ENCODE data around the gene CCL4.
"Not testable (repeated sequence)": the region's sequence is repeated elsewhere in the genome, so short reads cannot be mapped to it uniquely, and the experiment has no call there.

CCL4 gene

DNA sequence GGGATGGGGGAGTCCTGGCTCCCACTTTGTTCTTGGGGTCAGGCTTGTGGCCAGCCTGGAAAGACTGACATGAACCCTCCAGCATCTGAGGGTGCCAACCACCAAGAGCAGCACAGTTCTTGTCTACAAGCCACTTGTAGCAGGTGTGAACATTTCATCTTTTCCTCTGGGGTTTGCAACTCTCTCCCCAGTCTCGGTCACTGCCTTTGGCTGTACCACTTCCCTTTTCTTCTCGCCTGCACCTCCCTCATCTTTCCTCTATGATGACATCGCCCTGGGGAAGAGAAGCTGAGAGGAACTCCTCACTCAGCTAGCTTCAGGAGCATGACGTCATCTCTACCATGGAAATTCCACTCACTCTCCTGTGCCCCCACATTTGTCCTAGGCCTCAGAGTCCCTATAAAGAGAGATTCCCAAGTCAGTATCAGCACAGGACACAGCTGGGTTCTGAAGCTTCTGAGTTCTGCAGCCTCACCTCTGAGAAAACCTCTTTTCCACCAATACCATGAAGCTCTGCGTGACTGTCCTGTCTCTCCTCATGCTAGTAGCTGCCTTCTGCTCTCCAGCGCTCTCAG is at the start of gene CCL4:
Gene CCL4, plus strand, starts transcription at position 427 of the 575 bp plus-strand sequence. Its CDS starts 79 bp downstream, at position 506.
- DNase-seq (ENCODE audit: low read depth): not testable (repeated sequence)

GRCh38 chr17:36055171-36055570 is 48.5 kb upstream of the CCL4 start:
- DNase-seq (ENCODE audit: low read depth): no peak

DNA sequence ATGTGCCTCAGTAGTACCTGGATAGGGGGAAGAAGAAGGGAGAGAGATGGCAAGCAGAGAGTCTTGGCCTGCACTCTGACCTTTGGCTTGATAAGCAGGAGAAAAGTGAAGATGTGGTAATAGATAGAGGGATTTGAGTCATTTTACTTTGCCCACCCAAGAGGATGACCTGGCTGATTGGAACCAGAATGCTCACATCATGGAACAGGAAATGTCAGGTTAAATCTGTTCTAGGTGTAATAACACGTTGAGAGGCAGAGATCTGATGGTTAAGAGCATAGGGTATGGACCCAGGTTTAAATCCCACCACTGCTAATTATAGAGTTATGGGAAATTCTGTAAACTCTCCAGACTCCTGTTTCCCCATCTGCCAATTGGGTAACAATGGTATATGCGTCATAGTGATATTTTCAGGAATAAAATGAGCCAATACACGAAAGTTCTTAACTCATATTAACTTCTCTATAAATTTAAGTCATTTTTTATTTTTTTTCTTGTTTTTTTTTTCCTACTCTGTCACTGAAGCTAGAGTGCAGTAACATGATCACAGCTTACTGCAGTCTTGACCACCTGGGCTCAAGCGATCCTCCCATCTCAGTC is 47.6 kb upstream of the CCL4 start:
- no peak for DNase-seq (ENCODE audit: low read depth)

DNA sequence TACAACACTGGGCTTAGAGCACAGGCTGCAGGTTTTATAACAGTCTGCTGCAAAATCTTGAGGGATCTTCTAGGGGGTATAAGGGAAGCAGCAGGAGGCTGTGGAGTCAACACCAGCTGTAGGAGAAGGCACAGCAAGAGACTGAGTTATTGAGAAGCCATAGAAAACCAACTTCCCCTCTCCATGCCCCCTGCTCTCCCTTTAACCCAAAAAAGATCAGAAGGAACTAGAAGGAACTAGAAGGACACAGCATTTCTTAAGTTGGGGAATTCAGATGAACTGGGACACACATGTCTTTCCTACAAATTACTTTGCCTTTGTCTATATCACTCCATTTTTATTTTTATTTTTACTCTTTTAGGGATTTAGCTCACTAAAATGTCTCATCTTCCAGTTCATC is 45.7 kb upstream of the CCL4 start:
- DNase-seq (ENCODE audit: low read depth): no peak

DNA sequence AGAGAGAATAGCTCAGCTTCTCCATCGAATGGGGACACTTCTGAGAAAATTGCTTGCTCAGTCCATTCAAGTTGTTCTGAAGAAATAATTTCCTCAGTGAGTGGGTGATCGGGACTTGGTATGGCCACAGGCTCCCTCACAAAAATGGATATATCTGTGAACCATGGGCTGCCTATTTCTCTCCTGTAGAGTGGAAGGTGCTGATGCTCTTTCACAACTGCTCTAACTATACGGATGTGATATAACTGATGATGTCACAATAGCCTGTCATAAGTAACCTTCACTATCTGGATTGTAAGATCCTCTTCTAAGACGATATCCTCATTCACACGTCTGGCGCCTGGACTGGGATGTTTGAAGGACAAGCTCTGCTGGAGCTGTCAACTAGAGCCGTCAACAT is 44.2 kb upstream of the CCL4 start:
- DNase-seq (ENCODE audit: low read depth): no peak

DNA sequence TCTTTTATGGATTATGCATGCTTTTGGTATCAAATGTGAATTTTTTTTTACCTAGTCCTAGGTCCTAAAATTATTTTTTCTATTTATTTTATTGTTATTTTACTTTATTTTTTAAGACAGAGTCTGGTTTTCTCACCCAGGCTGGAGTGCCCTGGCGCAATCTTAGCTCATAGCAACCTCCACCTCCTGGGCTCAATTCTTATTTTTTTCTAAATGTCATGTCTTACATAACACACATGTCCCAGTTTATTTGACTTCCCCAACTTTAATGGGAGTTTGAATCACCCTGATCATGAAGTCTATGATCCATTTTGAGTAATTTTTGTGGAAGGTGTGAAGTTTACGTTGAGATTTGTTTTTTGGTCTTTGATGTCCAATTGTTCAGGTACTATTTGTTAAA is 42.8 kb upstream of the CCL4 start:
- no peak for DNase-seq (ENCODE audit: low read depth)

- no peak for DNase-seq (ENCODE audit: low read depth)
Measured at GRCh38 chr17:36063786-36064541, 39.7 kb upstream of the CCL4 start, which contains the start of gene CCL18. Gene CCL18, plus strand, starts transcription at chr17:36064272. Its CDS starts 71 bp downstream, at chr17:36064343.

- DNase-seq (ENCODE audit: low read depth): no peak
Measured at GRCh38 chr17:36066365-36066985, 37.2 kb upstream of the CCL4 start.

GRCh38 chr17:36068524-36068923 is 35.1 kb upstream of the CCL4 start:
- DNase-seq (ENCODE audit: low read depth): no peak

- DNase-seq (ENCODE audit: low read depth): no peak
Measured at GRCh38 chr17:36069136-36069535, 34.5 kb upstream of the CCL4 start.

DNA sequence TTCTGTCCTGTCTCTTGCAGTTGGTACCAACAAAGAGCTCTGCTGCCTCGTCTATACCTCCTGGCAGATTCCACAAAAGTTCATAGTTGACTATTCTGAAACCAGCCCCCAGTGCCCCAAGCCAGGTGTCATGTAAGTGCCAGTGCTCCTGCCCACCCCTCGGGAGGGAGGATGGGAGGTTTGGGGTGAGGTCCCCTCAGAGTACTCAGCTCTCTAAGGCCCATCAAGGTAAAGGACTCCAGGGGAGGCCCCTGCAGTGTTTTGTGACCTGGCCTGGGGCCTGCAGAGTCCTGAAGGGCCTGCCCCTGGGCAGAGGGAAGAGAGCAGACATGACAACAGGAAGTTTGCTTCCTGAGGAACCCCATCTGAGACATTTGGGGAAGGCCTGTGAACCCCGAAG is 33.2 kb upstream of the CCL4 start:
- no peak for DNase-seq (ENCODE audit: low read depth)

GRCh38 chr17:36071751-36072150 is 31.9 kb upstream of the CCL4 start:
- no peak for DNase-seq (ENCODE audit: low read depth)

- DNase-seq (ENCODE audit: low read depth): peak; percentile 31
Measured at GRCh38 chr17:36072431-36073121, 31.1 kb upstream of the CCL4 start.

- DNase-seq (ENCODE audit: low read depth): no peak
Measured at GRCh38 chr17:36074365-36074764, 29.3 kb upstream of the CCL4 start.

DNA sequence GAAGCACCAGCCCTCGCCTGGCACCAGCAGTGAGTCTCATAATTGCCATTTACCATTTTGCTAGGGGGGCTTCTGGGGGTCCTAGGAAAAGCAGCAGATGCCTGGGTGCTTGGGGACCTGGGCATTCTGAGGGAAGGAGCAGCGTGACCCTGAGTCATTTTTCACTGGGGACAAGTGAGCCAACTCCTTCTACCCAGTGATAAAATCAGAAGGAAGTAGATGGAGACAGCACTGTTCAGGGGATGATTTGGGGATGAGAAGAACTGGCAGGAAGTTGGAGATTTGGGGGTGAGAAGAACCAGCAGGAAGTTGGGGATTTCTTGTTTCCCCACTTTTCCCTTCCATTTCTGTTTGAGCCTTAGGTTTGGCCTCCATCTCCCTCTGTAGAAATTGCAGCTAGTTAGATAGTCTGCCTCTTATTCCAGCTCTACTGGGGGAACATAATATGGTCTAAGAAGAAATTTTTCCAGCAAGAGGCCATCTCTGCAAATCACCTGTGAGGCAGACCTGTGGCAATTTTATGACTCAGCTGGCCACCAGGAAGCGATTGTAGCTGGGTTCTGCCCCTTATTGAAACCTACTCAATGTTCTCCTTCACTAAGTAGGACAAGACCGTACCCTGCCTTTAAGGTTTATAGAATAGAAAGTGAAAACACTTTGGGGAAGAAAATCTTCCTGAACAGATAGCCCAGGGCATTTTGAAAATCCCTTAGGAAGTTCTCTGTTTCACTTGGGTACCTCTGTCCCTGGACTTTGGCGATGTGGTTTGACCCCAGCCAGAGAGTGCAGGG is 21.8 kb upstream of the CCL4 start:
- not testable (repeated sequence) for DNase-seq (ENCODE audit: low read depth)

- DNase-seq (ENCODE audit: low read depth): not testable (repeated sequence)
Measured at GRCh38 chr17:36082482-36083120, 21.0 kb upstream of the CCL4 start.

DNA sequence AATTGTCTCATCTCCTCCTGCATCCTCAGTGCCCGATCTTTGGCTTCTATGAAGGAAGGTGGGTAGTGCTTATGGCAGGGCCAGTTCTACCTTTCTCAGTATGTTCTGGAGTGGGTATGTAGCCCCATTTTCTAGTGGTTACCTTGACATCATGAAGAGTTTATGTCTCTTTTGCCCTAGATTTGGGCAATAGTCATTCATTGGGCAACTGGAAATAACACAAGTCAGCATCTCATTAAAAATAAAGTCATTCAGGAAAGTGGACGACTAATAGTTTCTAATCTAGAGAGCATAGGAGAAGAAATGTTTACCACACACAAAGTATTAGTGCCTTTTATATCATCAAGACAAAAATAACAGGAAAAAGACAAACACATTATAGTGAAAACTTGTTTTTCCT is 19.9 kb upstream of the CCL4 start:
- not testable (repeated sequence) for DNase-seq (ENCODE audit: low read depth)

DNA sequence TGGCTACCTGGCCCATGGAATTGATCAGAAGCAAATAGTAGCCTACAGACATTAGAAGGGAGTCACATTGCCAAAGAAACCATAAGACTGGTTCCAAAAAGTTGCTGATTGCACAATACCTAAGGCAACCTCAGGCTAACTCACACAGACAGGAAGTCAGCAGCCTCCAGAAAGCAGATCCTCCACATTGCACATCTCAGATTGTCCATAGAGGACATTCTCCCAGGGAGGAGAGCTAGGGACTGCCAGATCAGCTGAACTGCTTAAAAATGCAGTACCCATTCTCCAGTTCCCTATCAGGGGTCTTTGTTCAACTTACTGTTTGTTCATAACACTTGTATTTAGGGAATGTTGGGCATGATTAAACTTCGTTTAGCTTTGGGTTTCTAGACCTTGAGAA is 17.9 kb upstream of the CCL4 start:
- no peak for DNase-seq (ENCODE audit: low read depth)

GRCh38 chr17:36086791-36087190 is 16.8 kb upstream of the CCL4 start:
- no peak for DNase-seq (ENCODE audit: low read depth)

DNA sequence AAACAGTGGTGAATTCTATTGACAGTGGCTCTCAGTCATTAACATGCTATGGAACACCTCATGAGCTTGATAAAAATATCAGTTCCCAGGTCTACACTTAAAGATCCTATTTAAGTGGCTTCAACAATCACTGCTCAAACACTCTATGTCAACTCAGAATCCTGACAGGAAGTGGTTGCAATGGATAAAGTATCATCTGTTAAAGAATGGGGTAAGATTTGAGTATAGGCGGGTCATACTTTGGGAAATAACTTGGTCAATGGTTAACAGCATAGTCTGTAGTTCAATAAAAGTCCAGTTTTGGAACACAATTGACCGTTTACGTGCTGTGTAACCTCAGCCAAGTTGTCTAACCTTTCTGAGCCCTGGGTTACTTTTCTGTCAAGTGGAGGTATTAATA is 16.2 kb upstream of the CCL4 start:
- not testable (repeated sequence) for DNase-seq (ENCODE audit: low read depth)
